ENCODE measurements around the gene CPSF3.

CPSF3 gene

GRCh38 chr2:9405636-9406035, 17.8 kb upstream of the CPSF3 start:
- H3K4ac ChIP-seq (ENCODE audit: low read depth, low read length) = no peak overlapping the region
- H3K36me3 ChIP-seq (ENCODE audit: control insufficient read depth, insufficient read depth, low read length) = no peaks in the 10 kb centered on the region
- H3K27ac ChIP-seq (ENCODE audit: low read depth, low read length) = no peak overlapping the region

DNA sequence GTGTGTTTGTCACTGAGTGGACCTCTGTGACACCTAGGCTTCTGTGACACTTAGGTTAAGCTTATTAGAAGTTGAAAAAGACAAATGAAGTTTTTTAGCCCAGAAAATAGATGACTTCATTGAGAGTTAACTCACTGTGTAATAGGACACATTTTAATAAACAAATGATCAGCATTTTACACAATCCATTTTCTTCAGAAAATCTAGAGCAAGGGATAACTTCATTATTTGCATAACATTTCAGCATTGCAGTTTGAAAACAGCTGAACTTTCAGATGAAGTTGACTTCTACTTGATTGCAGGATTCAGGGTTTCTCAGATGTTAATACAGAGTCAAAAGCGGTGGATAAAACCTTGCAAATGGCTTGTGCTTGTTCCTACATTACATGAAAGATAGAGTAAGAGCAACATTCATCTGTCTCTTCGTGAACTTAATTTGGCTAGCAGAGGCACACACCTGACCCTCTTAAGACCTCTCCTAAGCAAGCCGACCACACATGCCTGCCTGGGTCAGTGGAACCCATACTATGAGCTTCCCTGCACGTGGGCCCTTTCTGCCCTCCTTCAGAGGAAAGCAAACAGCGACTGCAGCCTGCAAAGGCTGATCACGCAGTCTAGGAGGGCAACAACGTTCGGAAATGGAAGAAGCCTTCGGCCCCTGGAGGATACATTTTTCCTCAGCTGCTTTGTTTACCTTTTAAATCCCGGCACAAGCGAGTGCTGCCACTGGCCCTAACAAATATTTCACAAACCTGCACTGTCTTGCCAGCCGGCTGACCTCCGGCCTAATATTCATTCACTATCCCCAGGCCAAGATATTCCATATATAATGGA, 16.7 kb upstream of the CPSF3 start:
- H3K4ac ChIP-seq (ENCODE audit: low read depth, low read length) = no peak overlapping the region
- WGBS (ENCODE audit: extremely low coverage, insufficient coverage, low lambda C conversion rate) = no CpG with 5 or more reads among the region's 13 CpGs
- H3K27ac ChIP-seq (ENCODE audit: low read depth, low read length) = no peak overlapping the region
- H3K23ac ChIP-seq (ENCODE audit: low read length) = no peak overlapping the region
- no peak overlapping the region for H3K4me2 ChIP-seq (ENCODE audit: low read length)
- no peak overlapping the region for H3K4me3 ChIP-seq (ENCODE audit: low read length)
- no peaks in the 10 kb centered on the region for H3K79me1 ChIP-seq (ENCODE audit: low read length)
- H3K79me2 ChIP-seq (ENCODE audit: control insufficient read depth, insufficient read depth, low read length) = no peaks in the 10 kb centered on the region
- H2BK120ac ChIP-seq (ENCODE audit: low read depth, low read length) = no peak overlapping the region
- no peak overlapping the region for H3K18ac ChIP-seq (ENCODE audit: low read length)
- H3K9ac ChIP-seq (ENCODE audit: low read length) = no peak overlapping the region
- no peak overlapping the region for H2BK15ac ChIP-seq (replicated peaks; ENCODE audit: low read depth)
- H3K4me1 ChIP-seq (ENCODE audit: control insufficient read depth, low read depth, low read length) = no peaks in the 10 kb centered on the region
- no peak overlapping the region for H3K56ac ChIP-seq (ENCODE audit: low read length)
- H3K27me3 ChIP-seq (ENCODE audit: insufficient read depth, low read length, poor library complexity) = no peaks in the 10 kb centered on the region
- no peak overlapping the region for H4K8ac ChIP-seq (ENCODE audit: low read depth, low read length)
- H2BK5ac ChIP-seq (ENCODE audit: low read length) = no peak overlapping the region
- no peak overlapping the region for H4K5ac ChIP-seq (ENCODE audit: low read length)
- no peak overlapping the region for H2AK5ac ChIP-seq (ENCODE audit: low read length)
- no peaks in the 10 kb centered on the region for H3K36me3 ChIP-seq (ENCODE audit: control insufficient read depth, insufficient read depth, low read length)
- DNase-seq = no peak

More at GRCh38 chr2:9405636-9406035, 17.8 kb upstream of the CPSF3 start:
- no peak overlapping the region for H2BK5ac ChIP-seq (ENCODE audit: low read length)
- no peaks in the 10 kb centered on the region for H3K4me1 ChIP-seq (ENCODE audit: control insufficient read depth, low read depth, low read length)
- H2BK15ac ChIP-seq (replicated peaks; ENCODE audit: low read depth) = no peak overlapping the region
- H3K79me2 ChIP-seq (ENCODE audit: control insufficient read depth, insufficient read depth, low read length) = no peaks in the 10 kb centered on the region
- no peak overlapping the region for H2BK120ac ChIP-seq (ENCODE audit: low read depth, low read length)
- no peak for DNase-seq
- no peak overlapping the region for H3K9ac ChIP-seq (ENCODE audit: low read length)
- no peaks in the 10 kb centered on the region for H3K27me3 ChIP-seq (ENCODE audit: insufficient read depth, low read length, poor library complexity)
- H3K4me2 ChIP-seq (ENCODE audit: low read length) = no peak overlapping the region
- H2AK5ac ChIP-seq (ENCODE audit: low read length) = no peak overlapping the region
- H3K56ac ChIP-seq (ENCODE audit: low read length) = no peak overlapping the region
- no peaks in the 10 kb centered on the region for H3K79me1 ChIP-seq (ENCODE audit: low read length)
- no peak overlapping the region for H3K18ac ChIP-seq (ENCODE audit: low read length)
- H3K23ac ChIP-seq (ENCODE audit: low read length) = no peak overlapping the region
- H3K4me3 ChIP-seq (ENCODE audit: low read length) = no peak overlapping the region
- H4K8ac ChIP-seq (ENCODE audit: low read depth, low read length) = no peak overlapping the region
- H4K5ac ChIP-seq (ENCODE audit: low read length) = no peak overlapping the region
- no CpG with 5 or more reads among the region's 2 CpGs for WGBS (ENCODE audit: extremely low coverage, insufficient coverage, low lambda C conversion rate)

DNA sequence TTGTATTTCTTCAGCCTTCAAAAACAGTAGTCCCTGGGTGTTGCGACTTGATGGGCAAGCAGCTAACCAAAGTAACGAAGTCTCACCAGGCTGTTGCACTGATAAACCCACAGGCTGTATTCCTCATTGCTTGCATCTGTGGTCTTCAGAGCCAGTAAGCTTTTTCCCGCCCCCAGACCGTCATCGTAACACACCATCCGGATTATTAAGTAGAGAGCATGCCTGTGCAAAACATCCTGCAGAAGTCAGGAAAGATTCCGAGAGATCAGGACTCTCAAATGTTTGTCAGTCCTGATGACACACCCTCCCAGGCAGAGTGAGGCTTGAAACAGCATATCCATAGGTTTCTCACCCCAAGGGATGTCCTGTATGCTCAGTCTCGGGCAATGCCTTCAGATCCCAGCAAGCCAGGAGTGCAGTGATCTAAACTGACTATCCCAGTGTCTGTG, 16.1 kb upstream of the CPSF3 start:
- H3K4ac ChIP-seq (ENCODE audit: low read depth, low read length) = no peak overlapping the region
- no peaks in the 10 kb centered on the region for H3K4me1 ChIP-seq (ENCODE audit: control insufficient read depth, low read depth, low read length)
- no peak overlapping the region for H3K27ac ChIP-seq (ENCODE audit: low read depth, low read length)
- H3K79me2 ChIP-seq (ENCODE audit: control insufficient read depth, insufficient read depth, low read length) = no peaks in the 10 kb centered on the region
- no peaks in the 10 kb centered on the region for H3K36me3 ChIP-seq (ENCODE audit: control insufficient read depth, insufficient read depth, low read length)
- H4K5ac ChIP-seq (ENCODE audit: low read length) = no peak overlapping the region
- H3K4me3 ChIP-seq (ENCODE audit: low read length) = no peak overlapping the region
- H2BK120ac ChIP-seq (ENCODE audit: low read depth, low read length) = no peak overlapping the region
- H3K27me3 ChIP-seq (ENCODE audit: insufficient read depth, low read length, poor library complexity) = no peaks in the 10 kb centered on the region
- no peak overlapping the region for H3K9ac ChIP-seq (ENCODE audit: low read length)
- H2BK5ac ChIP-seq (ENCODE audit: low read length) = no peak overlapping the region
- H4K8ac ChIP-seq (ENCODE audit: low read depth, low read length) = no peak overlapping the region
- no peak overlapping the region for H3K56ac ChIP-seq (ENCODE audit: low read length)
- no peak for DNase-seq
- no peak overlapping the region for H2BK15ac ChIP-seq (replicated peaks; ENCODE audit: low read depth)
- H3K4me2 ChIP-seq (ENCODE audit: low read length) = no peak overlapping the region
- no peaks in the 10 kb centered on the region for H3K79me1 ChIP-seq (ENCODE audit: low read length)
- H3K23ac ChIP-seq (ENCODE audit: low read length) = no peak overlapping the region
- no CpG with 5 or more reads among the region's 8 CpGs for WGBS (ENCODE audit: extremely low coverage, insufficient coverage, low lambda C conversion rate)
- no peak overlapping the region for H3K18ac ChIP-seq (ENCODE audit: low read length)
- H2AK5ac ChIP-seq (ENCODE audit: low read length) = no peak overlapping the region

- Histone ChIP-seq H2BK120ac (ENCODE audit: low read depth, low read length) (no peak overlapping the region), H3K79me2 (ENCODE audit: control insufficient read depth, insufficient read depth, low read length) (no peaks in the 10 kb centered on the region), H3K27me3 (ENCODE audit: insufficient read depth, low read length, poor library complexity) (no peaks in the 10 kb centered on the region), H3K36me3 (ENCODE audit: control insufficient read depth, insufficient read depth, low read length) (no peaks in the 10 kb centered on the region), H3K27ac (ENCODE audit: low read depth, low read length) (no peak overlapping the region), H3K4me3 (ENCODE audit: low read length) (no peak overlapping the region), H3K23ac (ENCODE audit: low read length) (no peak overlapping the region), H3K4me1 (ENCODE audit: control insufficient read depth, low read depth, low read length) (no peaks in the 10 kb centered on the region), H2BK15ac (replicated peaks; ENCODE audit: low read depth) (no peak overlapping the region), H2BK5ac (ENCODE audit: low read length) (no peak overlapping the region), H2AK5ac (ENCODE audit: low read length) (no peak overlapping the region), H3K18ac (ENCODE audit: low read length) (no peak overlapping the region), H3K4ac (ENCODE audit: low read depth, low read length) (no peak overlapping the region), H4K5ac (ENCODE audit: low read length) (no peak overlapping the region), H3K4me2 (ENCODE audit: low read length) (no peak overlapping the region), H3K56ac (ENCODE audit: low read length) (no peak overlapping the region), H3K79me1 (ENCODE audit: low read length) (no peaks in the 10 kb centered on the region), H3K9ac (ENCODE audit: low read length) (no peak overlapping the region), H4K8ac (ENCODE audit: low read depth, low read length) (no peak overlapping the region)
- no peak for DNase-seq
- WGBS (ENCODE audit: extremely low coverage, insufficient coverage, low lambda C conversion rate) = no CpG with 5 or more reads among the region's 9 CpGs
Observed at GRCh38 chr2:9408641-9409151, 14.8 kb upstream of the CPSF3 start.

DNA sequence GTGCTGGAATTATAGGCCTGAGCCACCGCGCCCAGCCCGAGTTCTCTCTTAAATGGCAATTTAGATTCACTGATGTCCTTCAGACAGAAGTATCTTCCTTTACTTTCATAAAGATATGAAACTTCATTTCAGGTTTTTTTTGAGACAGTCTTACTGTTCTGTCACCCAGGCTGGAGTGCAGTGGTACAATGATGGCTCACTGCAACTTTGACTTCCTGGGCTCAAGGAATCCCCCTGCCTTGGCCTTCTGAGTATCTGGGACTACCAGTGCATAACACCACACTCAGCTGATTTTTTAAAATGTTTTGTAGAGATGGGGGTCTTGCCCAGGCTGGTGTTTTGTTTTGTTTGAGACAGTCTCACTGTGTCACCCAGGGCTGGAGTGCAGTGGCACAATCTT, 13.3 kb upstream of the CPSF3 start:
- Histone ChIP-seq H3K27ac (ENCODE audit: low read depth, low read length) (no peak overlapping the region), H2BK15ac (replicated peaks; ENCODE audit: low read depth) (no peak overlapping the region), H4K8ac (ENCODE audit: low read depth, low read length) (no peak overlapping the region), H3K23ac (ENCODE audit: low read length) (no peak overlapping the region), H3K79me2 (ENCODE audit: control insufficient read depth, insufficient read depth, low read length) (no peaks in the 10 kb centered on the region), H2AK5ac (ENCODE audit: low read length) (no peak overlapping the region), H3K36me3 (ENCODE audit: control insufficient read depth, insufficient read depth, low read length) (no peaks in the 10 kb centered on the region), H3K56ac (ENCODE audit: low read length) (no peak overlapping the region), H3K4me1 (ENCODE audit: control insufficient read depth, low read depth, low read length) (no peaks in the 10 kb centered on the region), H2BK120ac (ENCODE audit: low read depth, low read length) (no peak overlapping the region), H4K5ac (ENCODE audit: low read length) (no peak overlapping the region), H3K4me3 (ENCODE audit: low read length) (no peak overlapping the region), H3K18ac (ENCODE audit: low read length) (no peak overlapping the region), H3K4ac (ENCODE audit: low read depth, low read length) (no peak overlapping the region), H3K27me3 (ENCODE audit: insufficient read depth, low read length, poor library complexity) (no peaks in the 10 kb centered on the region), H3K79me1 (ENCODE audit: low read length) (no peaks in the 10 kb centered on the region), H3K9ac (ENCODE audit: low read length) (no peak overlapping the region), H3K4me2 (ENCODE audit: low read length) (no peak overlapping the region), H2BK5ac (ENCODE audit: low read length) (no peak overlapping the region)
- no peak for DNase-seq
- WGBS (ENCODE audit: extremely low coverage, insufficient coverage, low lambda C conversion rate) = no CpG with 5 or more reads among the region's 3 CpGs
